NCI-H2107 treated with DMSO at 0.1 percent for 48 hours (cell line): ENCODE data around the gene SV2C.

Experiments used
- DNase-seq: peaks from one replicate; lab custom pipeline; 2025; ENCODE audit not compliant: unreplicated experiment; lab: John Stamatoyannopoulos, UW

The SV2C gene

GRCh38 chr5:76376148-76376865 is 293.1 kb downstream of the SV2C start:
- no peak for DNase-seq

GRCh38 chr5:76376866-76377230 is 293.7 kb downstream of the SV2C start:
- no peak for DNase-seq

- no peak for DNase-seq
These were observed 295.2 kb downstream of the SV2C start for GRCh38 chr5:76378355-76378754.

GRCh38 chr5:76379316-76379715 is 296.1 kb downstream of the SV2C start:
- no peak for DNase-seq

DNA sequence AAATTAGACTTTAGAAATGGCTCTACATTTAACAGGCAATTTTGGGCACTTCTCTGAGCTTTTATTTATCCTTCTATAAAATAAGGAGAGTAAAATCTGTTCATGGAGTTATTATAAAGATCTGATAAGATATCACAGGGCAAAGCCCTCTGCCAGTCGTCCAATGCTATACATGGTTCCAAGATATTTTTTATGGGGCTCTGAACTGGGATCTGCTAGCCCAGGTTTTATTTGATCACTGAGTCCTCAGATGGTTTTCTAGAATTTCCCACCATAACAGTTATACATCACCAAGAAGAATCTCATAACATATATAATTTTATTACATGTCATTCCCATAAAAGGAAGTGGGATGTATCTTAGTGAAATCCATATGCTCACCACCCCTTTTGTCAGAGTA is 296.7 kb downstream of the SV2C start:
- no peak for DNase-seq

GRCh38 chr5:76380346-76381066 is 297.3 kb downstream of the SV2C start:
- DNase-seq = no peak

DNA sequence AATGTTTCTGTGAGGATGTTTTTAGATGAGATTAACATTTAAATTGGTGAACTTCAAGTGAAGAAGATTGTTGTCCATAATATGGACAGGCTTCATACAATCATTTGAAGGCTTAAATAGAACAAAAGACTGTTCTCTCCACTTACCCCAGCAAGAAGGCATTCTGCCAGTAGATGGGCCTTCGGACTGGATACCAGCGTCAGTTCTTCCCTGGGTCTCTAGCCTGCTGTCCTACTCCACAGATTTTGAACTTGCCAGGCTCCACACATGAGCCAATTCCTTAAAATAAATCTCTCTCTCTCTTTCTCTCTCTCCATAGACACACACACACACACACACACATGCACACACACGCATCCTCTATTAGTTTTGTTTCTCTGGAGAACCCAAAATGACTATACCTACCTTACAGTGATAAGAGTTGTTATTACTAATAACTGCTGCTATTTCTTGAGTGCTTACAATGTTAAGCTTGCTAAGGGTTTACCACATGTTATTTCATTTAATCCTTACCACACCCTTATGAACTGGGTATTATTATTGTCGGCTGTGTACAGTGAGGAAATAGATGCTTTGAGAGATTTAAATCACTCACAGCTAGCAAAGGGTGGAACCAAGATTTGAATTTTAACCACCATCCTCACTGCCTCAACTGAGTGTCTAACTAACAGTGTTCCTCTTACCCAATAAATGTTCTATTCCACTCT is 300.1 kb downstream of the SV2C start:
- no peak for DNase-seq

GRCh38 chr5:76384189-76384588 is 301.0 kb downstream of the SV2C start:
- no peak for DNase-seq

GRCh38 chr5:76384705-76385104 is 301.5 kb downstream of the SV2C start:
- DNase-seq = no peak

- DNase-seq = no peak
These were observed 302.4 kb downstream of the SV2C start for GRCh38 chr5:76385540-76385939.

DNA sequence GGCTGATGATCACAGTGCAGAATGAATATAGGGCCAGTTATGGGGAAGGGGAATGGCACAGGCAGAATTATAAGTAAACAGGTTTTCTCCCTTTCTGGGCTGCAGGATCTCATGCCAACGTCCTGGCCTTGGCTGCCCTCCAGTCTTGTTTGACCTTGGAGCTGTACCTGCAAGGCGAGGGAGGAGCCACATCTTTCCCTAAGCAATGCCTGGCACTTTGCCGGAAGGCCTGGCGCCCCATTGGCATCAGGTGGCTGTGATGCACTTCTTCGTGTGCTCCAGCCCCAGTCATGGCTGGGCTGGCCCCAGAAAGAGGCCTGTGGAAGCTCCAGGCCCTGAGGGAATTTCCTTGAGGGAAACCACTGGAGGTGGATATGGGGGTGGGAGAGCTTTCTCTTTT is 303.2 kb downstream of the SV2C start:
- DNase-seq = no peak

- DNase-seq = no peak
These were observed 305.1 kb downstream of the SV2C start for GRCh38 chr5:76388236-76388635.

DNA sequence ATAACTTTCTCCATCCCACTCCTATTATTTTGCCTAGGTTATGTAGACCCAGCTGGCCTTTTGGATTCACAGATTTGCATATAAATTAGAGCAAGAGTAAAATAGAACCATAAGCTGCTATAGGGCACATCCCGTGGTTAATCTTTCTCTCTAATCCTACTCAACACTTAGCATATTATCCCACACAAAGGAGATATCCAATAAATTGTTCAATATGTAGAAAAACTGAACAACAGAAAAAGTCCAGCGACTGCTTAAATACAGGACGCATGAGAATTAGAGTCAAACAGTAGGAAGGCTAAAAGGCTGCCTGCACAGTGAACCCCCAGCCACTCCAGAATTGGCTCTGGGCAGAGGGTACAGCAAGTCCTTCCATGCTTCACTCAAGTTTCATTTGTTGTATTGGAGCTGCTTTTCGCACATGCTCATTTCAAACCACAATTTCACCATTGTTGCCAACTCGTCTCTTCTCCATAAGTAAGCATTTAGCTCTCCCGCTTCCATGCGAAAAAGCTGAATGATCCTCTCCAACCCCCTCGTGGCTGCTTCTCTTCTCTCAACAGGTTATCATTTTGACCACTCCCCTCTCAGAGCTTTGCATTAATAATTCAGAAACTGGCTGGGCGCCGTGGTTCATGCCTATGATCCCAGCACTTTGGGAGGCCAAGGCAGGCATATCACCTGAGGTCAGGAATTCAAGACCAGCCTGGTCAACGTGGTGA is 305.8 kb downstream of the SV2C start:
- no peak for DNase-seq

DNA sequence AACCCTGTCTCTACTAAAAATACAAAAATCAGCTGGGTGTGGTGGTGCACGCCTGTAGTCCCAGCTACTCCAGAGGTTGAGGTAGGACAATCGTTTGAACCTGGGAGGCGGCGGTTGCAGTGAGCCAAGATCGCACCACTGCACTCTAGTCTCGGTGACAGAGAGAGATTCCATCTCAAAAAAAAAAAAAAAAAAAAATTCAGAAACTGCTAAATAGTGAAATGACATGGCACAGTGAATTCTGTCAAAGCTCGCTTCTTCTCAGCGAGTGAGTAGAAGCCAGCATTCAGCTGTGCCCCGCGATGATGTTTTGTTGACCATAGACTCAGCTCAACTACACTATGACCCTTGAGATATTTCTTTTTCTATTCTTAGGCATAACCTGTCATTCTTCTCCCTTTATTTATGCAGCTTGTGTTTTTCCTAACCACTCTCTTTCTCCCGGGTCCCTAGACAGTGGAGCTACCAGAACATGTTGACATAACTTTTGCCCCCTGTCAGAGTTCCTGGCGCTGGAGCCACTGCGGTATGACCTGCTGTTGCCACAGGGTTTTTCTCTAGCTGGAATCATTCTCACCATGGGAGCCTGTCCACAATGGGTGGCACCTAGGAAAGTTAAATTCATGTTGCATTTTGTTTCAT is 306.5 kb downstream of the SV2C start:
- DNase-seq = no peak

- DNase-seq = no peak
These were observed 307.8 kb downstream of the SV2C start for GRCh38 chr5:76391014-76391413.

- DNase-seq = no peak
These were observed 310.0 kb downstream of the SV2C start for GRCh38 chr5:76393035-76393680.

DNA sequence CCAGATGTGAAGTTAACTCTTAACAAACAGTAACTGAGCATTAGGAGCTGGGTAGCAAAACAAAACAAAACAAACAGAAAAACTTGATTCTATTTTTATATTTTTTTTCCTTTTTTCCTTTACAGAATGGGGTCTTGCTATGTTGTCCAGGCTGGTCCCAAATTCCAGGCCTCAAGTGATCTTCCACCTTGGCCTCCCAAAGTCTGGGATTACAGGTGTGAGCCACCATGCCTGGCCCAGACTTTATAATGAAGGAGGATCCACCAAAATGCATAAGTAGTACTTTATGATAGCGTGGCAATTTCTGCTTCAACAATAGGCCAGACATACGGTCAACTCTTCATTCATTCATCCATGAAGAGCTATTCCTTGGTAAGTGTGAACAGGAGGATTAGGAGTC is 314.0 kb downstream of the SV2C start:
- DNase-seq = no peak

DNA sequence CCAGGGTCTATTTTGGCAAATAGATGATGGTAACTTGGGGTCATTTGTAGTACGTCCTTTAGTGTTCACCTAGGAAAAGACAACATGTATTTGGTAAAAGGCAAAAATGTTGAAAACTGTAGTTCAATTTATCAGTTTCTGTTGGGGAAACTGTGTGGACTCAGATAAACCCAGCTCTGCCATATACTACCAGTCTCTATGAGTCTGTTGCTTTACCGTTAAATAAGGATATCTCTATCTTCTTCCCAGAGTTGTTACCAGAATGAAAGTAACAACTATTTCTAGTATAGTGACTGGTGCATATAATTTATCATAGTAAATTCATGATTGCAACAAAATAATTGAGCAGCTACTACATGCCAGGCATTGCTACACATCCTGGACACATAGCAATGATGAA is 316.1 kb downstream of the SV2C start:
- DNase-seq = no peak

GRCh38 chr5:76400466-76400865 is 317.3 kb downstream of the SV2C start:
- no peak for DNase-seq

GRCh38 chr5:76401801-76402250 is 318.6 kb downstream of the SV2C start:
- DNase-seq = no peak
